ENCODE results near the gene TFCP2L1. TPM values are rescaled to one million over a fixed set of nuclear protein-coding genes. Genes with fewer than 3 reads are reported as not detected.

The TFCP2L1 gene
- total RNA-seq, 1 experiment from 2014 or later, result 1.8 TPM

DNA sequence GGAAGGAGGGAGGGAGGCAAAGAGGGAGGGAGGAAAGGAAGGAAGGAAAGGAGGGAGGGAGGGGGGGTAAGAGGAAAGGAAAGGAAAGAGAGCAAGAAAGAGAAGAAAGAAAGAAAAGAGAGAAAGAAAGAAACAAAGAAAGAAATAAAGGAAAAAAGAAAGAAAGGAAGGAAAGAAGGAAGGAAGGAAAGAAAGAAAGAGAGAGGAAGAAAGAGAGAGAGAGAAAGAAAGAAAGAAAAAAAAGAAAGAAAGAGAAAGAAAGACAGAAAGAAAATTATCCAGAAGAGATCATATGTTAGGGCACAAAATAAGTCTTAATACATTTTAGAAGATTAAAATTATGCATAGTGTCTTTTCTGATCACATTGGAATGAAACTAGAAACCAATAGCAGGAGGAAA lies 24.3 kb upstream of the TFCP2L1 start:
- no peaks in the 10 kb centered on the region for H3K23me2 ChIP-seq (ENCODE audit: insufficient read length, low read depth, low read length, poor library complexity, severe bottlenecking)
- no peak overlapping the region for H2BK5ac ChIP-seq (ENCODE audit: insufficient read length, low read length)
- H4K91ac ChIP-seq (ENCODE audit: insufficient read length, low read depth, low read length), result no peak overlapping the region
- no peak overlapping the region for H3K23ac ChIP-seq (ENCODE audit: insufficient read length, low read depth, low read length)
- no peak overlapping the region for H3K27ac ChIP-seq (ENCODE audit: insufficient read length, low read depth, low read length)
- no peak overlapping the region for H3K4ac ChIP-seq (ENCODE audit: low read depth, low read length)
- peaks cover 12% of the 10 kb centered on the region for H3K27me3 Mint-ChIP-seq (ENCODE audit: low read depth)
- H3K27ac Mint-ChIP-seq, result no peak overlapping the region
- H3K14ac ChIP-seq (ENCODE audit: insufficient read depth, low read length), result no peak overlapping the region
- no peak overlapping the region for H3K4me3 Mint-ChIP-seq
- H3K18ac ChIP-seq (ENCODE audit: insufficient read length, low read depth, low read length), result no peak overlapping the region
- H4K8ac ChIP-seq (replicated peaks; ENCODE audit: insufficient read length, low read depth, low read length), result no peak overlapping the region
- H3T11ph ChIP-seq (ENCODE audit: low read length), result no peak overlapping the region
- H3K4me1 Mint-ChIP-seq, result no peaks in the 10 kb centered on the region
- H2BK12ac ChIP-seq (ENCODE audit: insufficient read length, low read depth, low read length), result no peak overlapping the region
- no peaks in the 10 kb centered on the region for H3K79me1 ChIP-seq (ENCODE audit: insufficient read depth, low read depth, low read length, poor library complexity, severe bottlenecking)
- no peak overlapping the region for H3K4me2 ChIP-seq (ENCODE audit: insufficient read depth, insufficient read length, low read length)
- H2AFZ ChIP-seq (ENCODE audit: low read length), result no peak overlapping the region
- no peak overlapping the region for H2BK20ac ChIP-seq (ENCODE audit: low read depth, low read length, poor library complexity, severe bottlenecking)
- H3K79me2 ChIP-seq (ENCODE audit: insufficient read depth, low read length), result no peaks in the 10 kb centered on the region
- H3K9ac ChIP-seq (ENCODE audit: extremely low read depth, insufficient read length, low read length), result no peak overlapping the region
- no peak overlapping the region for H2BK120ac ChIP-seq (ENCODE audit: low read depth, low read length, poor library complexity, severe bottlenecking)
- H3K36me3 Mint-ChIP-seq (ENCODE audit: insufficient read depth in 1 of 3, low read depth in 3 of 3), result no peaks in the 10 kb centered on the region
- H3K56ac ChIP-seq (ENCODE audit: insufficient read length, low read depth, low read length), result no peak overlapping the region
- H3K4me1 ChIP-seq (ENCODE audit: insufficient read depth, low read length), result no peaks in the 10 kb centered on the region
- H3K9me3 ChIP-seq (ENCODE audit: control insufficient read depth, low read depth, low read length), result no peaks in the 10 kb centered on the region
- no peaks in the 10 kb centered on the region for H3K9me3 Mint-ChIP-seq
- H4K5ac ChIP-seq (ENCODE audit: insufficient read length, low read depth, low read length), result no peak overlapping the region
- DNase-seq, result no peak
- TF ChIP-seq CTCF (conservative IDR thresholded peaks at IDR 0.05), result no peak
- no peak overlapping the region for H2AK5ac ChIP-seq (ENCODE audit: insufficient read length, low read length)
- H3K27me3 ChIP-seq (ENCODE audit: insufficient read depth, low read length), result no peaks in the 10 kb centered on the region
- no peak overlapping the region for H2BK15ac ChIP-seq (ENCODE audit: low read depth, low read length)
- H4K20me1 ChIP-seq (ENCODE audit: control insufficient read depth, insufficient read depth, insufficient read length), result no peaks in the 10 kb centered on the region

Measured in H9 (cell line).